ENCODE measurements around the gene VSIG10. TPM values are rescaled to one million over a fixed set of nuclear protein-coding genes. Genes with fewer than 3 reads are reported as not detected.
A peak's percentile ranks its signal among the peaks of the same experiment; 100 is the strongest.

Gene VSIG10
- total and polyA plus RNA-seq, 2 of the 13 experiments (the other 11 are each of a cell fraction or from before 2014, with no cell fraction given): 25.6 to 42.5 TPM

- Histone ChIP-seq H3K9ac (ENCODE audit: insufficient read depth, low read depth, low read length) (peak overlapping the region; percentile 78), H3K4me2 (ENCODE audit: low read depth, low read length) (peak overlapping the region; percentile 96), H3K27ac (ENCODE audit: extremely low read length, insufficient read depth, low read length) (peak overlapping the region; percentile 73), H3K27me3 (ENCODE audit: control insufficient read depth in 1 of 2, insufficient read depth in 2 of 2, low read length in 2 of 2) (no peaks in the 10 kb centered on the region; a peak in 1 of 5 replicates), H3K9me3 (ENCODE audit: low read length) (no peaks in the 10 kb centered on the region), H3K4me1 (ENCODE audit: insufficient read depth, low read length) (peaks cover 70% of the 10 kb centered on the region), H4K20me1 (ENCODE audit: insufficient read depth, low read length) (no peaks in the 10 kb centered on the region), H2AFZ (ENCODE audit: low read length) (no peak overlapping the region), H3K36me3 (replicated peaks in 1 of 2; ENCODE audit: control insufficient read depth in 1 of 2, insufficient read depth in 2 of 2, low read length in 2 of 2) (no peaks in the 10 kb centered on the region), H3K4me3 (replicated peaks in 1 of 3; ENCODE audit: insufficient read depth in 1 of 3, low read depth in 2 of 3, low read length in 3 of 3) (peak overlapping the region; percentile 69 to 92 (median 86)), H3K79me2 (ENCODE audit: insufficient read depth, low read length) (peaks cover 17% of the 10 kb centered on the region)
- FAIRE-seq (no peak), DNase-seq (ENCODE audit: low spot score) (no peak), ATAC-seq (peak; percentile 10; the same call in 1 of the 3 replicates)
- intact Hi-C loops (cut with micrococcal nuclease; ENCODE audit: unreplicated experiment) (loop anchor here (1.0 kb wide), 2 partner anchors 8 to 43 kb away; no protein-coding TSS in a partner anchor), in situ Hi-C loops (cut with HindIII; ENCODE audit: extremely low pct_ligation_motif_present, low pct_unique_long_range_greater_than_20kb) (no loop called here)
- ChIA-PET CTCF (ENCODE audit: low intra/inter-chr PET ratio, low total read pairs) (no interaction called here), POLR2A (interaction anchor here (0.6 to 2.0 kb wide), 6 partner anchors 23 to 316 kb away, joined by 3 to 7 read pairs (median 4); partner anchors contain the start of genes SUDS3, TAOK3 and VSIG10)
- BruUV-seq (replicated peaks): no TSS peak
- WGBS (ENCODE audit: low lambda C conversion rate): 2% methylated on average over 7 of the region's 46 CpGs
- TF ChIP-seq TRIM22 (IDR thresholded peaks at IDR 0.05) (no peak), MEF2D (CRISPR knock-in tag; IDR thresholded peaks at IDR 0.05) (no peak), HOXA5 (CRISPR knock-in tag; IDR thresholded peaks at IDR 0.05) (0 out of 2 replicates have a peak, but pooled peaks have one; percentile 32), ZNF350 (CRISPR knock-in tag; IDR thresholded peaks at IDR 0.05; ENCODE audit: borderline replicate concordance, low read depth) (no peak), TGIF2 (CRISPR knock-in tag; IDR thresholded peaks at IDR 0.05) (no peak), ONECUT2 (CRISPR knock-in tag; IDR thresholded peaks at IDR 0.05) (no peak), LCORL (IDR thresholded peaks at IDR 0.05) (no peak), LCORL (CRISPR knock-in tag; IDR thresholded peaks at IDR 0.05) (no peak), FOSL2 (CRISPR knock-in tag; IDR thresholded peaks at IDR 0.05) (no peak), KMT2B (CRISPR knock-in tag; IDR thresholded peaks at IDR 0.05) (0 out of 2 replicates have a peak, but pooled peaks have one; percentile 45), AGO2 (optimal IDR thresholded peaks at IDR 0.05; ENCODE audit: low read depth, low read length) (peak; percentile 45), ZFAT (CRISPR knock-in tag; conservative IDR thresholded peaks at IDR 0.05) (no peak), ZNF292 (CRISPR knock-in tag; IDR thresholded peaks at IDR 0.05; ENCODE audit: borderline replicate concordance, low read depth) (0 out of 2 replicates have a peak, but pooled peaks have one; percentile 40), ZNF136 (CRISPR knock-in tag; IDR thresholded peaks at IDR 0.05; ENCODE audit: low read depth) (no peak), TRIM24 (CRISPR knock-in tag; IDR thresholded peaks at IDR 0.05) (no peak), XRCC5 (optimal IDR thresholded peaks at IDR 0.05; ENCODE audit: low read length) (peak; percentile 20)
- TF ChIP-seq, protein P1, sequence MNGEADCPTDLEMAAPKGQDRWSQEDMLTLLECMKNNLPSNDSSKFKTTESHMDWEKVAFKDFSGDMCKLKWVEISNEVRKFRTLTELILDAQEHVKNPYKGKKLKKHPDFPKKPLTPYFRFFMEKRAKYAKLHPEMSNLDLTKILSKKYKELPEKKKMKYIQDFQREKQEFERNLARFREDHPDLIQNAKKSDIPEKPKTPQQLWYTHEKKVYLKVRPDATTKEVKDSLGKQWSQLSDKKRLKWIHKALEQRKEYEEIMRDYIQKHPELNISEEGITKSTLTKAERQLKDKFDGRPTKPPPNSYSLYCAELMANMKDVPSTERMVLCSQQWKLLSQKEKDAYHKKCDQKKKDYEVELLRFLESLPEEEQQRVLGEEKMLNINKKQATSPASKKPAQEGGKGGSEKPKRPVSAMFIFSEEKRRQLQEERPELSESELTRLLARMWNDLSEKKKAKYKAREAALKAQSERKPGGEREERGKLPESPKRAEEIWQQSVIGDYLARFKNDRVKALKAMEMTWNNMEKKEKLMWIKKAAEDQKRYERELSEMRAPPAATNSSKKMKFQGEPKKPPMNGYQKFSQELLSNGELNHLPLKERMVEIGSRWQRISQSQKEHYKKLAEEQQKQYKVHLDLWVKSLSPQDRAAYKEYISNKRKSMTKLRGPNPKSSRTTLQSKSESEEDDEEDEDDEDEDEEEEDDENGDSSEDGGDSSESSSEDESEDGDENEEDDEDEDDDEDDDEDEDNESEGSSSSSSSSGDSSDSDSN (CRISPR knock-in tag; IDR thresholded peaks at IDR 0.05): 0 out of 2 replicates have a peak, but pooled peaks have one; percentile 15
- TF ChIP-seq, protein P2, sequence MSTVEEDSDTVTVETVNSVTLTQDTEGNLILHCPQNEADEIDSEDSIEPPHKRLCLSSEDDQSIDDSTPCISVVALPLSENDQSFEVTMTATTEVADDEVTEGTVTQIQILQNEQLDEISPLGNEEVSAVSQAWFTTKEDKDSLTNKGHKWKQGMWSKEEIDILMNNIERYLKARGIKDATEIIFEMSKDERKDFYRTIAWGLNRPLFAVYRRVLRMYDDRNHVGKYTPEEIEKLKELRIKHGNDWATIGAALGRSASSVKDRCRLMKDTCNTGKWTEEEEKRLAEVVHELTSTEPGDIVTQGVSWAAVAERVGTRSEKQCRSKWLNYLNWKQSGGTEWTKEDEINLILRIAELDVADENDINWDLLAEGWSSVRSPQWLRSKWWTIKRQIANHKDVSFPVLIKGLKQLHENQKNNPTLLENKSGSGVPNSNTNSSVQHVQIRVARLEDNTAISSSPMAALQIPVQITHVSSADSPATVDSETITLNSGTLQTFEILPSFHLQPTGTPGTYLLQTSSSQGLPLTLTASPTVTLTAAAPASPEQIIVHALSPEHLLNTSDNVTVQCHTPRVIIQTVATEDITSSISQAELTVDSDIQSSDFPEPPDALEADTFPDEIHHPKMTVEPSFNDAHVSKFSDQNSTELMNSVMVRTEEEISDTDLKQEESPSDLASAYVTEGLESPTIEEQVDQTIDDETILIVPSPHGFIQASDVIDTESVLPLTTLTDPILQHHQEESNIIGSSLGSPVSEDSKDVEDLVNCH (CRISPR knock-in tag; IDR thresholded peaks at IDR 0.05): no peak
- TF ChIP-seq, protein P3, sequence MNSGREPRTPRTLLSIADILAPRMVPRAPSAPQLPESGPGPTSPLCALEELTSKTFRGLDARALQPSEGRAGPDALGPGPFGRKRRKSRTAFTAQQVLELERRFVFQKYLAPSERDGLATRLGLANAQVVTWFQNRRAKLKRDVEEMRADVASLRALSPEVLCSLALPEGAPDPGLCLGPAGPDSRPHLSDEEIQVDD (CRISPR knock-in tag; IDR thresholded peaks at IDR 0.05; ENCODE audit: borderline replicate concordance): no peak
These were observed 43.4 kb downstream of the VSIG10 start for GRCh38 chr12:118060301-118061010.
